HepG2 (cell line): ENCODE measurements around the gene CCT5. TPM values are rescaled to one million over a fixed set of nuclear protein-coding genes. Genes with fewer than 3 reads are reported as not detected.

Source experiments
- AHR ChIP-seq: IDR thresholded peaks from 2 replicates; pipeline ENCODE4 v1.6.1; 2018; ENCODE audit warnings: missing genetic modification reagents, missing compliant biosample characterization
- ATF7-NPFF ChIP-seq: sonication (generic); formaldehyde crosslinking; IDR thresholded peaks from 2 replicates; pipeline ENCODE4 v1.8.1; 2023; ENCODE audit warnings: mild to moderate bottlenecking, low read depth, missing genetic modification reagents, moderate library complexity
- CREM ChIP-seq, 2 experiments: sonication (generic) in 1 of 2; formaldehyde crosslinking in 1 of 2; IDR thresholded peaks; 2 replicates each; pipeline versions ENCODE4 v1.4.0 to v1.6.1; 2016 to 2020; ENCODE audit warnings: antibody characterized with exemption in 1 of 2, mild to moderate bottlenecking in 1 of 2, missing genetic modification reagents in 1 of 2
- FOXJ3 ChIP-seq: sonication (generic); formaldehyde crosslinking; IDR thresholded peaks from 2 replicates; pipeline ENCODE4 v1.4.0; 2020; ENCODE audit warnings: missing genetic modification reagents, mild to moderate bottlenecking, borderline replicate concordance
- HMGA1 ChIP-seq: sonication (generic); formaldehyde crosslinking; conservative IDR thresholded peaks from 2 replicates; pipeline ENCODE4 v1.4.0; 2020; ENCODE audit warnings: missing genetic modification reagents
- KLF6 ChIP-seq: IDR thresholded peaks from 2 replicates; pipeline ENCODE4 v1.8.0; 2016; ENCODE audit warnings: missing biosample characterization, missing genetic modification reagents
- MAFG ChIP-seq: sonication (generic); formaldehyde crosslinking; IDR thresholded peaks from 2 replicates; pipeline ENCODE4 v1.5.1; 2020; ENCODE audit warnings: mild to moderate bottlenecking, missing genetic modification reagents
- TAF15 ChIP-seq: fragments of 200-400 bp; formaldehyde crosslinking; IDR thresholded peaks from one replicate; pipeline ENCODE4 v1.6.1; 2018; ENCODE audit warnings: mild to moderate bottlenecking, low read depth, low read length; ENCODE audit not compliant: poor library complexity, severe bottlenecking
- TBX3 ChIP-seq: fragments of 450-650 bp; IDR thresholded peaks from 2 replicates; pipeline ENCODE4 v1.6.1; 2017; ENCODE audit warnings: antibody characterized with exemption, mild to moderate bottlenecking, inconsistent platforms, borderline replicate concordance
- TCF12 ChIP-seq, 2 experiments: fragments of 450-650 bp in 1 of 2; sonication (generic) in 1 of 2; formaldehyde crosslinking in 1 of 2; IDR thresholded peaks; 2 replicates each; pipeline versions ENCODE4 v1.6.1 to v1.8.0; 2017 to 2022; ENCODE audit warnings: antibody characterized with exemption in 1 of 2, mild to moderate bottlenecking in 1 of 2, missing genetic modification reagents in 1 of 2, moderate library complexity in 1 of 2
- ZNF550 ChIP-seq: sonication (generic); formaldehyde crosslinking; IDR thresholded peaks from 2 replicates; pipeline ENCODE4 v1.4.0; 2020; ENCODE audit warnings: mild to moderate bottlenecking, missing genetic modification reagents, borderline replicate concordance
- ZNF567 ChIP-seq: sonication (generic); formaldehyde crosslinking; IDR thresholded peaks from 2 replicates; pipeline ENCODE4 v1.8.1; 2023; ENCODE audit warnings: mild to moderate bottlenecking, missing genetic modification reagents, borderline replicate concordance
- ZNF629 ChIP-seq: sonication (generic); formaldehyde crosslinking; conservative IDR thresholded peaks from 2 replicates; pipeline ENCODE4 v1.5.0; 2020; ENCODE audit warnings: missing genetic modification reagents
- ZNF772 ChIP-seq: sonication (generic); formaldehyde crosslinking; IDR thresholded peaks from 2 replicates; pipeline ENCODE4 v1.5.0; 2020; ENCODE audit warnings: mild to moderate bottlenecking, missing genetic modification reagents
- ZNF782 ChIP-seq: sonication (generic); formaldehyde crosslinking; IDR thresholded peaks from 2 replicates; pipeline ENCODE4 v1.4.0; 2020; ENCODE audit warnings: missing genetic modification reagents, mild to moderate bottlenecking, borderline replicate concordance
- polyA plus RNA-seq, 8 experiments: library from polyadenylated mRNA; depleted of rRNA in 3 of 8; stranded (reverse) in 7 of 8; unstranded in 1 of 8; fragments of >200 nt; fragmentation: Illumina TruSeq in 4 of 8; extraction: Trizol in 4 of 8; gene quantifications; 2 replicates each; pipeline versions ENCODE4 v1.2.1 to v1.2.3, GENCODE V29; 2011 to 2016; ENCODE audit warnings: low read depth in 4 of 8, missing spikeins in 1 of 8, mixed read lengths in 1 of 8; ENCODE audit not compliant: insufficient read depth in 1 of 8
- total RNA-seq, 5 experiments: library from RNA; depleted of rRNA; stranded (reverse); fragments of >200 nt; fragmentation: Illumina TruSeq; extraction: Trizol; gene quantifications; 2 replicates each; pipeline ENCODE4 v1.2.3, GENCODE V29; 2016; ENCODE audit warnings: low read depth in 1 of 5
- TF ChIP-seq, protein P1 (sequence below): sonication (generic); formaldehyde crosslinking; IDR thresholded peaks from 2 replicates; pipeline ENCODE4 v1.8.0; 2022; ENCODE audit warnings: mild to moderate bottlenecking, missing genetic modification reagents, moderate library complexity
- TF ChIP-seq, protein P2 (sequence below): sonication (generic); formaldehyde crosslinking; IDR thresholded peaks from 2 replicates; pipeline ENCODE4 v1.4.0; 2020; ENCODE audit warnings: missing genetic modification reagents
- TF ChIP-seq, protein P3 (sequence below): sonication (generic); formaldehyde crosslinking; IDR thresholded peaks from 2 replicates; pipeline ENCODE4 v1.5.1; 2020; ENCODE audit warnings: mild to moderate bottlenecking, moderate library complexity, missing genetic modification reagents
- TF ChIP-seq, protein P4 (sequence below): sonication (generic); formaldehyde crosslinking; IDR thresholded peaks from 2 replicates; pipeline ENCODE4 v1.5.0; 2020; ENCODE audit warnings: mild to moderate bottlenecking, missing genetic modification reagents, borderline replicate concordance

The CCT5 gene
- total and polyA plus RNA-seq, 2 of the 13 experiments (the other 11 are each of a cell fraction or from before 2014, with no cell fraction given) = 319 to 708 TPM

DNA sequence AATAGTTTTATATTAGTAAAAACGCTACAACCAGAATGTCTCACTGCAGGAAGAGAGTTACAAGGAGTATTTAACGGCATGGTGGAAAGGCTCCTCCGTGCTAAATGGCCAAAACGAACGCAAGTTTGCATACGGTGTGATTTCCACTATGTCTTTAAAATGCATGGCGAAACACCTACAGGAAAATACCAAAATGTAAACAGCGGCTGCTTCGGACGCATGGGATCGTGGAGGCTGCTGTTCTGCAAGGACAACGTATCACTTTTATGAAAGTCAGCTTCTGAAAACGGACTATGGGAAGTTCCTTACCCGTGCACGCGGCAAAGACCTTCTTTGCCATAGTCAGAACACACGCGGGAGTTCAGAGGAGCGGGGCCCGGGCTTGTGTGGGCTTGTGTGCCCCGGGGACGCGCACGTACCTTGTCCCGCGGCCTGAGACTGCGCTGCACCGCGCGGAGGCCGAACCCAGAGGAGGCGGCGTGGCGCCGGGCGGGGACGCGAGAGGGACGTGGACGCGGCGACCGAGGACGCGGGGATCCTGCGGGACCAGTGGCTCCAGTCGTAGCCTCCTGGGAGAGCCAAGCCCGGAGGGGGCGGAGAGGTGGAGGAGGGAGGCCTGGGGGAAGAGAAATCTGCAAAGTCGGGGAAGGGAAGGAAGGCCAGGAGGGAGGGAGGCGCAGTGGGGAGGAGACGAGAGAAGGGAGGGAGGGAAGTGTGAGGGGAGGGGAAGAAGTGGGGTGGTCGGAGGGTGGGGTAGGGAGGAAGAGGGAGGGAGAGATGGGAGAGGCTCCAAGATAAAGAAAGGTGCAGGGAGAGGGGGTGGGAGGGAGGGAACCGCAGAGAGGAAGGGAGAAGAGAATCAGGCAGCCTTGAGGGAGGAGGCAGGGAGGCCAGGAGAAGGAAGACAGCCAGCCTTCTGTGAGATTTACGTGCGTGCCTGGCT lies 57.4 kb downstream of the CCT5 start, which contains the start of gene CMBL (continued):
- TF ChIP-seq, protein P1, sequence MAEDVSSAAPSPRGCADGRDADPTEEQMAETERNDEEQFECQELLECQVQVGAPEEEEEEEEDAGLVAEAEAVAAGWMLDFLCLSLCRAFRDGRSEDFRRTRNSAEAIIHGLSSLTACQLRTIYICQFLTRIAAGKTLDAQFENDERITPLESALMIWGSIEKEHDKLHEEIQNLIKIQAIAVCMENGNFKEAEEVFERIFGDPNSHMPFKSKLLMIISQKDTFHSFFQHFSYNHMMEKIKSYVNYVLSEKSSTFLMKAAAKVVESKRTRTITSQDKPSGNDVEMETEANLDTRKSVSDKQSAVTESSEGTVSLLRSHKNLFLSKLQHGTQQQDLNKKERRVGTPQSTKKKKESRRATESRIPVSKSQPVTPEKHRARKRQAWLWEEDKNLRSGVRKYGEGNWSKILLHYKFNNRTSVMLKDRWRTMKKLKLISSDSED = no peak
- TF ChIP-seq TBX3 = no peak
- no peak for TF ChIP-seq CREM (IDR thresholded peaks at IDR 0.05)
- TF ChIP-seq CREM (CRISPR knock-in tag; IDR thresholded peaks at IDR 0.05) = no peak
- 0 out of 2 replicates have a peak, but pooled peaks have one; percentile 52 for TF ChIP-seq KLF6 (CRISPR knock-in tag)
- TF ChIP-seq, protein P2, sequence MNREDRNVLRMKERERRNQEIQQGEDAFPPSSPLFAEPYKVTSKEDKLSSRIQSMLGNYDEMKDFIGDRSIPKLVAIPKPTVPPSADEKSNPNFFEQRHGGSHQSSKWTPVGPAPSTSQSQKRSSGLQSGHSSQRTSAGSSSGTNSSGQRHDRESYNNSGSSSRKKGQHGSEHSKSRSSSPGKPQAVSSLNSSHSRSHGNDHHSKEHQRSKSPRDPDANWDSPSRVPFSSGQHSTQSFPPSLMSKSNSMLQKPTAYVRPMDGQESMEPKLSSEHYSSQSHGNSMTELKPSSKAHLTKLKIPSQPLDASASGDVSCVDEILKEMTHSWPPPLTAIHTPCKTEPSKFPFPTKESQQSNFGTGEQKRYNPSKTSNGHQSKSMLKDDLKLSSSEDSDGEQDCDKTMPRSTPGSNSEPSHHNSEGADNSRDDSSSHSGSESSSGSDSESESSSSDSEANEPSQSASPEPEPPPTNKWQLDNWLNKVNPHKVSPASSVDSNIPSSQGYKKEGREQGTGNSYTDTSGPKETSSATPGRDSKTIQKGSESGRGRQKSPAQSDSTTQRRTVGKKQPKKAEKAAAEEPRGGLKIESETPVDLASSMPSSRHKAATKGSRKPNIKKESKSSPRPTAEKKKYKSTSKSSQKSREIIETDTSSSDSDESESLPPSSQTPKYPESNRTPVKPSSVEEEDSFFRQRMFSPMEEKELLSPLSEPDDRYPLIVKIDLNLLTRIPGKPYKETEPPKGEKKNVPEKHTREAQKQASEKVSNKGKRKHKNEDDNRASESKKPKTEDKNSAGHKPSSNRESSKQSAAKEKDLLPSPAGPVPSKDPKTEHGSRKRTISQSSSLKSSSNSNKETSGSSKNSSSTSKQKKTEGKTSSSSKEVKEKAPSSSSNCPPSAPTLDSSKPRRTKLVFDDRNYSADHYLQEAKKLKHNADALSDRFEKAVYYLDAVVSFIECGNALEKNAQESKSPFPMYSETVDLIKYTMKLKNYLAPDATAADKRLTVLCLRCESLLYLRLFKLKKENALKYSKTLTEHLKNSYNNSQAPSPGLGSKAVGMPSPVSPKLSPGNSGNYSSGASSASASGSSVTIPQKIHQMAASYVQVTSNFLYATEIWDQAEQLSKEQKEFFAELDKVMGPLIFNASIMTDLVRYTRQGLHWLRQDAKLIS = no peak
- 0 out of 2 replicates have a peak, but pooled peaks have one; percentile 55 for TF ChIP-seq AHR
- no peak for TF ChIP-seq MAFG (CRISPR knock-in tag)
- no peak for TF ChIP-seq ZNF550 (CRISPR knock-in tag)
- no peak for TF ChIP-seq FOXJ3 (CRISPR knock-in tag)
- no peak; the same call in 1 of the 2 replicates for TF ChIP-seq ZNF782 (CRISPR knock-in tag)
- no peak for TF ChIP-seq HMGA1
- no peak for TF ChIP-seq ZNF629 (CRISPR knock-in tag)
- no peak for TF ChIP-seq ATF7-NPFF
- TF ChIP-seq ZNF772 (CRISPR knock-in tag) = no peak
- TF ChIP-seq, protein P3, sequence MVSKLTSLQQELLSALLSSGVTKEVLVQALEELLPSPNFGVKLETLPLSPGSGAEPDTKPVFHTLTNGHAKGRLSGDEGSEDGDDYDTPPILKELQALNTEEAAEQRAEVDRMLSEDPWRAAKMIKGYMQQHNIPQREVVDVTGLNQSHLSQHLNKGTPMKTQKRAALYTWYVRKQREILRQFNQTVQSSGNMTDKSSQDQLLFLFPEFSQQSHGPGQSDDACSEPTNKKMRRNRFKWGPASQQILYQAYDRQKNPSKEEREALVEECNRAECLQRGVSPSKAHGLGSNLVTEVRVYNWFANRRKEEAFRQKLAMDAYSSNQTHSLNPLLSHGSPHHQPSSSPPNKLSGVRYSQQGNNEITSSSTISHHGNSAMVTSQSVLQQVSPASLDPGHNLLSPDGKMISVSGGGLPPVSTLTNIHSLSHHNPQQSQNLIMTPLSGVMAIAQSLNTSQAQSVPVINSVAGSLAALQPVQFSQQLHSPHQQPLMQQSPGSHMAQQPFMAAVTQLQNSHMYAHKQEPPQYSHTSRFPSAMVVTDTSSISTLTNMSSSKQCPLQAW = peak; percentile 84; the same call in 1 of the 2 replicates
- TF ChIP-seq, protein P4, sequence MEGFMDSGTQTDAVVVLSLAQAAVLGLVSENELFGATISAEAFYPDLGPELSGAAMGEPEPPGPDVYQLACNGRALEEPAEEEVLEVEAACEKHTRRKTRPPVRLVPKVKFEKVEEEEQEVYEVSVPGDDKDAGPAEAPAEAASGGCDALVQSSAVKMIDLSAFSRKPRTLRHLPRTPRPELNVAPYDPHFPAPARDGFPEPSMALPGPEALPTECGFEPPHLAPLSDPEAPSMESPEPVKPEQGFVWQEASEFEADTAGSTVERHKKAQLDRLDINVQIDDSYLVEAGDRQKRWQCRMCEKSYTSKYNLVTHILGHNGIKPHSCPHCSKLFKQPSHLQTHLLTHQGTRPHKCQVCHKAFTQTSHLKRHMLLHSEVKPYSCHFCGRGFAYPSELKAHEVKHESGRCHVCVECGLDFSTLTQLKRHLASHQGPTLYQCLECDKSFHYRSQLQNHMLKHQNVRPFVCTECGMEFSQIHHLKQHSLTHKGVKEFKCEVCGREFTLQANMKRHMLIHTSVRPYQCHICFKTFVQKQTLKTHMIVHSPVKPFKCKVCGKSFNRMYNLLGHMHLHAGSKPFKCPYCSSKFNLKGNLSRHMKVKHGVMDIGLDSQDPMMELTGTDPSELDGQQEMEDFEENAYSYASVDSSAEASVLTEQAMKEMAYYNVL = 0 out of 2 replicates have a peak, but pooled peaks have one; percentile 36
- TF ChIP-seq ZNF567 (CRISPR knock-in tag) = no peak
- no peak for TF ChIP-seq TAF15
- TF ChIP-seq TCF12 (IDR thresholded peaks at IDR 0.05) = no peak
- TF ChIP-seq TCF12 (CRISPR knock-in tag; IDR thresholded peaks at IDR 0.05) = no peak
